Measurements from ENCODE around the gene PLCZ1.

Gene PLCZ1

GRCh38 chr12:18752280-18752920 lies 14.6 kb upstream of the PLCZ1 start:
- Histone ChIP-seq H3K4me3 (ENCODE audit: insufficient read length, low read depth) (no peak overlapping the region), H3K9ac (ENCODE audit: insufficient read length, low read depth) (no peak overlapping the region), H3K36me3 (ENCODE audit: insufficient read depth, insufficient read length, low read length) (no peaks in the 10 kb centered on the region), H3K9me3 (ENCODE audit: insufficient read depth, low read length) (no peaks in the 10 kb centered on the region), H3K4me1 (ENCODE audit: insufficient read depth, insufficient read length) (peaks cover 12% of the 10 kb centered on the region), H3K27me3 (ENCODE audit: insufficient read depth, insufficient read length) (no peaks in the 10 kb centered on the region)
- peak; percentile 99 for DNase-seq (ENCODE audit: low read depth, low spot score)
- TF ChIP-seq YY1 (IDR thresholded peaks at IDR 0.05; ENCODE audit: insufficient read depth, insufficient read length) = no peak
- no peak for TF ChIP-seq SUZ12 (IDR thresholded peaks at IDR 0.05; ENCODE audit: extremely low read depth, insufficient read depth, insufficient read length)
- TF ChIP-seq ZNF274 (IDR thresholded peaks at IDR 0.05; ENCODE audit: low read depth, low read length) = no peak

DNA sequence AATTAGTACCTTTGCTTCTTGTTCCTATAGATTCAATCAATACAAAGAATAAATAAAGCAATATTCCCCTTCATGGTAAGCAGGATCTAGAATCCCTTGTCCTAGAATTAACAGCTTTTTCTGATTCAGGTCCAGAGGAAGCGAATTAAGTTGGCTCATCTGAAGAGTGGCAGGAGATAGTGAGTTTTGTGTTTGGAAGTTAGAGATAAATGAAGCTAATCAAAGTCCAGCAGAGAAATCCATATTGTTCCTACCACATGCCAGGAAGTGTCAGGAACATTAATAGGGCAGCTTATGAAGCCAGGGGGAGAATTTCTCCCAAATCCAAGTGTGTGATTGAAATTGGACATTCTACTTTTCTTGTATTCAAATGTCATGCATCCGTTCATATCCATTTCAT lies 14.1 kb upstream of the PLCZ1 start:
- no peaks in the 10 kb centered on the region for H3K36me3 ChIP-seq (ENCODE audit: insufficient read depth, insufficient read length, low read length)
- no peak overlapping the region for H3K4me3 ChIP-seq (ENCODE audit: insufficient read length, low read depth)
- DNase-seq (ENCODE audit: low read depth, low spot score) = no peak
- TF ChIP-seq ZNF274 (IDR thresholded peaks at IDR 0.05; ENCODE audit: low read depth, low read length) (no peak), YY1 (IDR thresholded peaks at IDR 0.05; ENCODE audit: insufficient read depth, insufficient read length) (no peak), SUZ12 (IDR thresholded peaks at IDR 0.05; ENCODE audit: extremely low read depth, insufficient read depth, insufficient read length) (no peak)
- peaks cover 12% of the 10 kb centered on the region for H3K4me1 ChIP-seq (ENCODE audit: insufficient read depth, insufficient read length)
- H3K9ac ChIP-seq (ENCODE audit: insufficient read length, low read depth) = no peak overlapping the region
- H3K9me3 ChIP-seq (ENCODE audit: insufficient read depth, low read length) = no peaks in the 10 kb centered on the region
- H3K27me3 ChIP-seq (ENCODE audit: insufficient read depth, insufficient read length) = no peaks in the 10 kb centered on the region

DNA sequence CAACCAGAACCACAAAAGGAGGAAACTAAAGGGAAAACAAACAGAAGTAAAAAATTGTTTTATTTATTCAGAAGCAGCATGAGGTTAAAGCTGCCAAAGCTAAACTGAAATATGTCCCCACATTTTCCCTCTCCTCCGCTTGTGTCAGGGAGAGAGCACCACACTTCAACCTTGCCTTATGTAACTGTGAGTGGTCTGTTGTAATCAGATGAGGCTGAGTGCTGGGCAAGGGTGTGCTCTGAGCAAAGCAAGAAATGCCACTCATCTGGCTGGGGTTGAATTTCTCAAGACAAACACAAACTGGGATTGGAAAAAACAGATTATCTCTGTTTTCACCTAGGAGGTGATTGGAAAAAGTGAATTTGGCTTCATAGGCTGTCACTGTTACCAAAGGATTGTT lies 12.3 kb upstream of the PLCZ1 start:
- peaks cover 12% of the 10 kb centered on the region for H3K4me1 ChIP-seq (ENCODE audit: insufficient read depth, insufficient read length)

GRCh38 chr12:18749386-18749957 lies 11.7 kb upstream of the PLCZ1 start:
- DNase-seq (ENCODE audit: low read depth, low spot score) = no peak
- Histone ChIP-seq H3K36me3 (ENCODE audit: insufficient read depth, insufficient read length, low read length) (no peaks in the 10 kb centered on the region), H3K4me3 (ENCODE audit: insufficient read length, low read depth) (no peak overlapping the region), H3K27me3 (ENCODE audit: insufficient read depth, insufficient read length) (no peaks in the 10 kb centered on the region), H3K4me1 (ENCODE audit: insufficient read depth, insufficient read length) (peaks cover 12% of the 10 kb centered on the region), H3K9me3 (ENCODE audit: insufficient read depth, low read length) (no peaks in the 10 kb centered on the region), H3K9ac (ENCODE audit: insufficient read length, low read depth) (no peak overlapping the region)
- TF ChIP-seq ZNF274 (IDR thresholded peaks at IDR 0.05; ENCODE audit: low read depth, low read length) = no peak
- no peak for TF ChIP-seq YY1 (IDR thresholded peaks at IDR 0.05; ENCODE audit: insufficient read depth, insufficient read length)
- TF ChIP-seq SUZ12 (IDR thresholded peaks at IDR 0.05; ENCODE audit: extremely low read depth, insufficient read depth, insufficient read length) = no peak

More for the DNA sequence above, 12.3 kb upstream of the PLCZ1 start:
- Histone ChIP-seq H3K9ac (ENCODE audit: insufficient read length, low read depth) (no peak overlapping the region), H3K36me3 (ENCODE audit: insufficient read depth, insufficient read length, low read length) (no peaks in the 10 kb centered on the region), H3K9me3 (ENCODE audit: insufficient read depth, low read length) (no peaks in the 10 kb centered on the region), H3K4me3 (ENCODE audit: insufficient read length, low read depth) (no peak overlapping the region), H3K27me3 (ENCODE audit: insufficient read depth, insufficient read length) (no peaks in the 10 kb centered on the region)
- no peak for TF ChIP-seq YY1 (IDR thresholded peaks at IDR 0.05; ENCODE audit: insufficient read depth, insufficient read length)
- TF ChIP-seq SUZ12 (IDR thresholded peaks at IDR 0.05; ENCODE audit: extremely low read depth, insufficient read depth, insufficient read length) = no peak
- TF ChIP-seq ZNF274 (IDR thresholded peaks at IDR 0.05; ENCODE audit: low read depth, low read length) = no peak
- DNase-seq (ENCODE audit: low read depth, low spot score) = no peak

GRCh38 chr12:18747895-18748294 lies 10.1 kb upstream of the PLCZ1 start:
- Histone ChIP-seq H3K36me3 (ENCODE audit: insufficient read depth, insufficient read length, low read length) (no peaks in the 10 kb centered on the region), H3K9me3 (ENCODE audit: insufficient read depth, low read length) (no peaks in the 10 kb centered on the region), H3K4me3 (ENCODE audit: insufficient read length, low read depth) (no peak overlapping the region), H3K4me1 (ENCODE audit: insufficient read depth, insufficient read length) (peaks cover 2% of the 10 kb centered on the region), H3K27me3 (ENCODE audit: insufficient read depth, insufficient read length) (no peaks in the 10 kb centered on the region), H3K9ac (ENCODE audit: insufficient read length, low read depth) (no peak overlapping the region)
- TF ChIP-seq SUZ12 (IDR thresholded peaks at IDR 0.05; ENCODE audit: extremely low read depth, insufficient read depth, insufficient read length) (no peak), ZNF274 (IDR thresholded peaks at IDR 0.05; ENCODE audit: low read depth, low read length) (no peak), YY1 (IDR thresholded peaks at IDR 0.05; ENCODE audit: insufficient read depth, insufficient read length) (no peak)
- peak; percentile 79 for DNase-seq (ENCODE audit: low read depth, low spot score)

DNA sequence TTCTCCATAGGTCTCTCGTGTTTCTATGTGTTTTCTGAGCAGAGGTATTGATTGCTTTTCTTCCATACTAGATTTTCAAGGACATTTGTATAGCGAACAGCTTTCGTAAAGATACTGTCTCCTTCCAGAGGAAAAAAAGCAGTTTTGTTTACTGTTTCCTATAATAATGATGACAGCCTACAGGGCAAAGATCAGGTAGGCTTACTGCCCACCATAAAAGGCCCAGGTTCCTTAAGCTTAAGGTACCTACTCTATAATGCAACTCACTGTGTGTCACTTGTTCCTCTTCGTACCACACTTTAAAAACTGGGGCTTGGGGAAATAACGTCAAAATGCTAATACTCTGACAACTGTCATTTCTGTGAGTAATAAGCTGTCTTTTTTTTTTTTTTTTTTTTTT lies 6.7 kb downstream of the PLCZ1 start:
- Histone ChIP-seq H3K36me3 (ENCODE audit: insufficient read depth, insufficient read length, low read length) (no peaks in the 10 kb centered on the region), H3K9ac (ENCODE audit: insufficient read length, low read depth) (no peak overlapping the region), H3K27me3 (ENCODE audit: insufficient read depth, insufficient read length) (no peaks in the 10 kb centered on the region), H3K4me1 (ENCODE audit: insufficient read depth, insufficient read length) (no peaks in the 10 kb centered on the region), H3K9me3 (ENCODE audit: insufficient read depth, low read length) (peaks cover 21% of the 10 kb centered on the region), H3K4me3 (ENCODE audit: insufficient read length, low read depth) (no peak overlapping the region)
- no peak for DNase-seq (ENCODE audit: low read depth, low spot score)
- TF ChIP-seq ZNF274 (IDR thresholded peaks at IDR 0.05; ENCODE audit: low read depth, low read length) = no peak
- no peak for TF ChIP-seq SUZ12 (IDR thresholded peaks at IDR 0.05; ENCODE audit: extremely low read depth, insufficient read depth, insufficient read length)
- no peak for TF ChIP-seq YY1 (IDR thresholded peaks at IDR 0.05; ENCODE audit: insufficient read depth, insufficient read length)

GRCh38 chr12:18723752-18724151 lies 14.1 kb downstream of the PLCZ1 start:
- no peaks in the 10 kb centered on the region for H3K4me1 ChIP-seq (ENCODE audit: insufficient read depth, insufficient read length)
- no peak overlapping the region for H3K9ac ChIP-seq (ENCODE audit: insufficient read length, low read depth)
- TF ChIP-seq SUZ12 (IDR thresholded peaks at IDR 0.05; ENCODE audit: extremely low read depth, insufficient read depth, insufficient read length) (no peak), YY1 (IDR thresholded peaks at IDR 0.05; ENCODE audit: insufficient read depth, insufficient read length) (no peak), ZNF274 (IDR thresholded peaks at IDR 0.05; ENCODE audit: low read depth, low read length) (no peak)
- no peaks in the 10 kb centered on the region for H3K36me3 ChIP-seq (ENCODE audit: insufficient read depth, insufficient read length, low read length)
- DNase-seq (ENCODE audit: low read depth, low spot score) = no peak
- H3K4me3 ChIP-seq (ENCODE audit: insufficient read length, low read depth) = no peak overlapping the region
- H3K27me3 ChIP-seq (ENCODE audit: insufficient read depth, insufficient read length) = no peaks in the 10 kb centered on the region
- no peaks in the 10 kb centered on the region for H3K9me3 ChIP-seq (ENCODE audit: insufficient read depth, low read length)

Data from NT2/D1 (cell line).